Aorta (tissue), 4 donors: ENCODE results near the gene TBC1D22A. TPM values are rescaled to one million over a fixed set of nuclear protein-coding genes. Genes with fewer than 3 reads are reported as not detected.

Source experiments
- polyA plus RNA-seq, 2 donors: library from polyadenylated mRNA; stranded (reverse); fragments of 200-250 nt; gene quantifications; one replicate each; pipeline ENCODE4 v1.2.3, GENCODE V29; 2013
- total RNA-seq, 2 donors: library from RNA; stranded (reverse); fragmentation: NEBNext Ultra II Directional; extraction: Animal tissue kit (Norgen Biotek cat#: 25700); gene quantifications; one replicate each; pipeline ENCODE4 v1.2.1, GENCODE V29; 2021
- donor health status: healthy with polysubstance abuse.
- donor health status: Bipolar disorder and iron deficiency.
- donor health status: DM: no; HTN: no; CAD: no.
- donor health status: DM: yes; HTN: yes; CAD: no.

TBC1D22A gene
- total and polyA plus RNA-seq, 4 donors = 10.8 to 37.1 (median 17.9) TPM

Other genes starting within 250 kb of the TBC1D22A start
- gene CELSR1, start 225.0 kb upstream of the TBC1D22A start, total RNA-seq = 1 to 10 TPM; 2.3 to 3.0 TPM
- gene CELSR1, start 225.0 kb upstream of the TBC1D22A start, polyA plus RNA-seq = under 1 TPM; 0.15 to 0.38 TPM
- gene GRAMD4, start 142.3 kb upstream of the TBC1D22A start, total RNA-seq = 10 to 100 TPM; 15.6 to 37.1 TPM
- 1 to 10 TPM; 5.5 to 6.8 TPM for gene GRAMD4, start 142.3 kb upstream of the TBC1D22A start, polyA plus RNA-seq
- 10 to 100 TPM; 33.8 to 38.1 TPM for gene CERK, start 24.4 kb upstream of the TBC1D22A start, total RNA-seq
- 10 to 100 TPM; 20.6 to 41.6 TPM for gene CERK, start 24.4 kb upstream of the TBC1D22A start, polyA plus RNA-seq